HG02943 (cell line): ENCODE results near the gene DDC.
"Not testable (repeated sequence)": the region's sequence is repeated elsewhere in the genome, so short reads cannot be mapped to it uniquely, and the experiment has no call there.

Experiments
- ATAC-seq: cut with Tn5 transposase; IDR thresholded peaks from one replicate; pipeline ENCODE4 v1.9.1; 2021; ENCODE audit warnings: mild to moderate bottlenecking, low read depth, moderate library complexity; ENCODE audit not compliant: unreplicated experiment

DDC gene

DNA sequence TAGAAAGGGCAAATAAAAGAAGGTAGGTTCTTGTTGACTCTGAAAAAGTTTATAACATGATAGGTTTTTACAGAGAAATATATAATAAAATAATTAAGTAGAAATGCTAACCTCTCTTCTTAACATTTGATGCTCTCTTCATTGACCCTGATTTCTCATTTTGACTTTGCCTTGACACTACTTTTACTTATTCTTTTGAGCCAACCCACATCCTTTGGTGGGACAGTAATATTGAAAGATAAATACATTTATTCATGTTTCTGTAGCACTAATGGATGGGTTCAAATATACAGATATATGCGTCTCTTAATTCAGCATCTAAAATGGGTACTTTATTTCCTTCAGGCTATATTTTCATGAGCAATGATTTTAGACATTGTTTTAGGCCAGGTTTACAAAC lies 34.4 kb downstream of the DDC start:
- ATAC-seq, result no peak

GRCh38 chr7:50529093-50529862 lies 35.9 kb downstream of the DDC start:
- ATAC-seq, result no peak

DNA sequence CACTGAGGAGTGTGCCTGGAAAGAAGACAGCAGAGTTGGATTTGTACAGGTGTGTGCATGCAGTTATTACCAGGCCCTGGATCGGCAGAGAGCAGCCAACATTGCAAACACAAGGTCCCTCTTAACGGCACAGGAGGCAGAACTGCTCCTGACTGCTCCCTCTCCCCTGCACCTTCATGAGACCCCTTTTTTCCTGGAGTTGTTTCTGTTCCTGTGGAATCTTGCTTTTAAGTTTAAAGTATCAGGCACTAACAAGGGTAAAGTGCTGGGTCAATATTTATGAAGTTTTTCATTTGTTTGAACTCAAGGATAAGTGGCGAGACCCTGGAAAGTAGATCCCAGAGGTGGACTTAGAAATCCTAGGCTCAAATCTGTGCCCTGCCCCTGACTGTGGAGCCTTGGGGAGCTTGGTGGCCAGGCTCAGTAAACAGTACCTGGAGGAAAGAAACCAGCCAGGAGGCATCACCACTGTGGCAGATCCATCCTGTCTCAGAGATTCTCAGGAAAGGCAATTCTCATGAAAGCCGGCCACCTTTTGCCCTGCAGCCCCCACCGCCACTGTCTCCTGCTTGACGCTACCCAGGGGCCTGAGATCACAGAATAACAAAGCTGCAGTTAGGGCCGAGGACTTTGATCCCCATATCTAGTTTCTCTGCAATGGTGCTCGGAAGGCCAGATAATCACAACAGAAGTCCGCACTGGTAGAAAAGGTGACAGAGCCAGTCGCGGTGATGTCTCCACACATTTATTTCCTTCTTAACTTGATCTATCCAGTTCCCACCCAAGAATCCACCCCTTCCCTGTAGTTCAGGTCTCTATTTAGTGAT lies 36.7 kb downstream of the DDC start:
- no peak for ATAC-seq

GRCh38 chr7:50519350-50519749 lies 45.9 kb downstream of the DDC start:
- ATAC-seq, result not testable (repeated sequence)

GRCh38 chr7:50513166-50513871 lies 51.9 kb downstream of the DDC start:
- ATAC-seq, result no peak

DNA sequence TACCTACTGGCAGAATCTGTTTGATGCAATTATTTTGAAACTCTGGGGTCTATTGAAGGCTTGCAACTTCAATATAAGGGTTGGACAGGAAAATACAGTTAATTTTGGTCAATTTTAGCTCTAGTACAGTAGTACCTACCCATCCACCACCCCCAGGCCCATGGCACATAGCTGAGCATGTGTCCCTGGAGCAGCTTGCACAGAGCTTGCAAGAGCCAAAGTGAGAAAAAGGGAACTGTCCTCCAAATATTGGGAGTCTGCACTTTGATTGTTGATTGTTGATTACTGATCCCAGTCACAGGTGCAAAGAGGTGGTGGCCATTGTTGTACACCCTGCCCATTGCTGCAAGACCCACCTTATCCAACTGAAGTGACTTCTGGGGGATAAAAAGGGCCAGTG lies 52.8 kb downstream of the DDC start:
- no peak for ATAC-seq

GRCh38 chr7:50509459-50509858 lies 55.7 kb downstream of the DDC start:
- no peak for ATAC-seq

GRCh38 chr7:50508471-50508943 lies 56.7 kb downstream of the DDC start:
- no peak for ATAC-seq

DNA sequence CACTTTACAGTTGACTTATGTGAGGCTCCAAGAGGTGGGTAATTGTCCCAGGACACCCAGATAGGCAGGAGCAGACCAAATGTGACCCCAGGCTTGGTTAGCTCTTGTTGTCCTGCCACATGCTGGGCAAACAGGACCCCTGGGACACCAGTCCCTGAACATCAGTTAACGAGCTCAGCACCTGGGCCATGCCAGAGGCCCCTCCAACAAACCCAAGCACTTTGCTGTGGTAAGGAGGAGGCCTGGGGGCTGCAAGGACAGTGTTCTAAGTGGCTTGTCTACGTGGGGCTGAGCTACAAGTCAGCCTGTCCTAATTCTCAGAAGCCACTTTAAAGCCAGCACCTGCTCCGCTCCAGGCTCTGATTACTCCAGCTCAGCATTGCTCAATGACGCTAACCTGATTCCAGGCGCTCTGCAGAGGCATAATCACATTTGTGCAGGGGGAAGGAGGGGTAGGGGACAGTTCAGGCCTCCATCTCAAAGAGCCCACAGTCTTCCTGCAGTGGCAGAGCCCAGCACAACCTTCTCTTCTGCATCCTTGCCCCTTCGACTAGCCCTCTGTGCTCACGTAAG lies 57.2 kb downstream of the DDC start:
- no peak for ATAC-seq

- ATAC-seq, result no peak
Measured at GRCh38 chr7:50505553-50506210, 59.5 kb downstream of the DDC start.

GRCh38 chr7:50504646-50505546 lies 60.3 kb downstream of the DDC start:
- ATAC-seq, result no peak

DNA sequence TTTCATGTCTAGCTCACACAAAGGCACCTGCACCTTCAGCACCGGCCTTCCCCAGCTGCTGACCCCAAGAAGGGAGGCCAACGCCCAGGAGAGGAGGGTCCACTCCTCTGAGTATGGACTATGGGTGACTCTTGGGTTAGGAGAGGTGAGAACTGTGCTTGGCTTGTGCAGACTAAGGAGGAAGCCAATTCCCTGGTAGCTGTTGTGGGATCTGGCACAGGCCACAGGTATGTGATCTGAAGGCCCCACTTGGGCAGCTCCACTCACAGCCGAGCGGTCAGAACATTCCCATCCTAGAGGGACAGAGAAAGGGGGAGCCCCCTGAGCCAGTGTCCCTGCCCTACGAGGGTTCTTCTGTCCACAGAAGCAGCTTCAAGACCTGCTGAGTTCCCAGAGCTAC lies 62.3 kb downstream of the DDC start:
- no peak for ATAC-seq

- no peak for ATAC-seq
Measured at GRCh38 chr7:50502001-50502684, 63.1 kb downstream of the DDC start.

DNA sequence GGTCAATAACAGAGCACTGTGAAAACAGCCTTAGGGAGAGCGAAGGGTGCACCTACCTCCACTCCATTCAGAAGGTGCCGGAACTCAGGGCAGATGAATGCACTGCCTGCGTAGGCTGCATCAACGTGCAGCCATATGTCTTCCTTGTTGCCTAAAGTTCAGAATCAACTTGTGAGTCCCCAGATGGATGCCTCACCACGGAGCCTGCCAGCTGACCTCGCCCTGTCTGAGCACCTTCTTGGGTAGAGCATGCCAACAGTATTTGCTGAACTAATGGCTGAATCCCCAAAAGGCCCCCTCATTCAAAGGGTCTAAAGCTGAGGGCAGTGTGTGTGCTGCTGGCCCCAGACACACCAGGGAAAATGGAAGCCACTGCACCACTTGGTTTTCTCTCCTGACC lies 66.1 kb downstream of the DDC start:
- no peak for ATAC-seq

GRCh38 chr7:50497968-50498367 lies 67.2 kb downstream of the DDC start:
- ATAC-seq, result no peak

DNA sequence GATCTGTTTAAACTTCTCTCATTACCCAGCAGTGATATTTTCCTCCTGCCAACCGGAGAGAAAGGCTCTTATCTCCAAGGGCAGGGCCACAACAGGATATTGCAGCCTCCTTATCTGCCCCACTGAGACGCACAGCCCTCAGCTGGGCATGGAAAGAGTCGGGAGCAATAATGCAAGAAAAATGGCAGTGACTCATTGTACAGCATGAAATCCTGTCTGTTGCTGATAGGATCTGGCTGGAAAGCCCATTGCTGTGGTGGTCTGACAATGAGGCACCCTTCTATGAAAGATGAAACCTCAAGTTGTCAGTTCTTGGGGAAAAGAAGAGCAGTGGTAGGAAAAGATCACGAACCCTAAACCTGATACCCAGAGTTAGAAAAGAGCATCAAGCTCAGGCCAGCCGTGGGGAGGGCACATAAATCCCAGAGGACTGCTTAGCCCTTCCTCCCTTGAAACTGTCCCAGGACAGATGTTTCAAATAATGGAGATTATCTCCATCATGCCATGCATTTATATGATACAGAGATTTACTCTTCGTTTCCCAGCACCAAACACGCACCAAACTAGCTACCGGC lies 68.0 kb downstream of the DDC start:
- no peak for ATAC-seq

DNA sequence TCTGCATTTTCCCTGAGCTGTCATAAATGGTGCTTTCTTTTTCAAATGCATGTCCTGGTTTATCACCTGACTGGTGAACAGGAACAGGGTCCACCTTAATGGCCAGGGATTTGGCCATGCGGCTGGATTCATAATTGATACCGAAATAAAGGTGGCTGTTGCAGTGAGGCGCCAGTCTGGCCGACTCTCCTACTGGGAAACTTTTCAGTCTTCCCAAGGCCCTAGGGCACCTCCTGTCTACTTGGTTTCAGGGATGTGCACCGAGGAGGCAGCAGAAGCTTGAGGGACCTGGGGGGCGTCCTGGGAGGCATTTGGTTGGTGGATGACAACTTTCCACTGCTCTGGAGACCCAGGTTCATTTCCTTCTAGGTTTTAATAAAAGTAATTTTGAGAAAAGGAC lies 68.6 kb downstream of the DDC start:
- ATAC-seq, result no peak

DNA sequence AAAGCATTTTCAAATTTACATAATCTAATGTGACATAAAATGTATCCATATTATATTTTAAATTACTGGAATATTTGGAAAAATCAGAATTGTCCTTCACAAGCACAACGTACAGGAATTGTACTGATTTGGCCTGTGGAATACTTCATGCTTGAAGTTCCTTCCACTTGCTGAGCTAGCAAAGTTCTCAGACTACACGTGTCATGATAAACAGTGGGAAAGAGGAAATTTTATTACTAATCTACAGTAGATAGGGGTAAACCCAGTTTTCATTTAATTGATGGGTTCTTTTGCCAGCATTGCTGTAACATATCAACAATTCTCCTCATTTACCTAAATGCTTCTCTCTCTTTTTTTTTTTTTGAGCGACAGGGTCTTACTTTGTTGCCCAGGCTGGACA lies 69.5 kb downstream of the DDC start:
- ATAC-seq, result no peak
